Measurements from ENCODE around the gene CD109. TPM values are rescaled to one million over a fixed set of nuclear protein-coding genes. Genes with fewer than 3 reads are reported as not detected.

Gene CD109
- total RNA-seq, 1 experiment from 2014 or later = 46.1 TPM

DNA sequence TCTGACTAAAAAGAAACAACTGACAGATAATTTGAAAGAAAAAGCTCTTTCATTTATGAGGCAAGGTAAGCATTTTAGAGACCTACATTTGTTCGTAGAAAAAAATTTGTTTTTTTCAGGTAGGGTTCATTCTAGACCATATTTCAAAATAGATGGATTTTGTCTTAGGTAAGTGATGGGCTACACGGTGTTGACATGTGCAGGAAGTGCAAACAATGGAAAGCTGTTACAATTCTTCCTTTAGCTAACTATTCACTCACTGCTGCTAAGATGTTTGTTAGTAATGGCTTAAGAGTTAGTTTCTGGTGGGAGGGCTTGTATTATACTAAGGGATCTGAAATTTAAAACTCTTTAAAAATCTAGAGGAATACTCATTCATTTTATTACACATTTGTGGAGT lies 96.7 kb downstream of the CD109 start:
- POLR2A ChIA-PET = no interaction called here
- in situ Hi-C loops (cut with HindIII; ENCODE audit: low pct_unique_long_range_greater_than_20kb, low sequenced_read_pairs) (no loop called here), intact Hi-C loops (cut with micrococcal nuclease; ENCODE audit: unreplicated experiment) (no loop called here)
- peaks cover 3% of the 10 kb centered on the region; the same call in 1 of the 2 replicates for H3K4me1 ChIP-seq (ENCODE audit: control insufficient read depth, insufficient read depth, low read length)
- ATAC-seq (no peak), DNase-seq (ENCODE audit: low read depth, low spot score) (no peak)
- H3K9me3 ChIP-seq (ENCODE audit: control insufficient read depth, insufficient read depth, low read depth, low read length) = no peaks in the 10 kb centered on the region
- no peaks in the 10 kb centered on the region for H3K27me3 ChIP-seq (ENCODE audit: control insufficient read depth, insufficient read depth, low read length)
- CTCF ChIA-PET = no interaction called here
- BruUV-seq (replicated peaks) = no TSS peak
- H3K27ac ChIP-seq (ENCODE audit: low read length) = no peak overlapping the region
- no peak overlapping the region for H3K4me3 ChIP-seq (ENCODE audit: low read depth in 2 of 2, low read length in 2 of 2)
- TF ChIP-seq, protein P1, sequence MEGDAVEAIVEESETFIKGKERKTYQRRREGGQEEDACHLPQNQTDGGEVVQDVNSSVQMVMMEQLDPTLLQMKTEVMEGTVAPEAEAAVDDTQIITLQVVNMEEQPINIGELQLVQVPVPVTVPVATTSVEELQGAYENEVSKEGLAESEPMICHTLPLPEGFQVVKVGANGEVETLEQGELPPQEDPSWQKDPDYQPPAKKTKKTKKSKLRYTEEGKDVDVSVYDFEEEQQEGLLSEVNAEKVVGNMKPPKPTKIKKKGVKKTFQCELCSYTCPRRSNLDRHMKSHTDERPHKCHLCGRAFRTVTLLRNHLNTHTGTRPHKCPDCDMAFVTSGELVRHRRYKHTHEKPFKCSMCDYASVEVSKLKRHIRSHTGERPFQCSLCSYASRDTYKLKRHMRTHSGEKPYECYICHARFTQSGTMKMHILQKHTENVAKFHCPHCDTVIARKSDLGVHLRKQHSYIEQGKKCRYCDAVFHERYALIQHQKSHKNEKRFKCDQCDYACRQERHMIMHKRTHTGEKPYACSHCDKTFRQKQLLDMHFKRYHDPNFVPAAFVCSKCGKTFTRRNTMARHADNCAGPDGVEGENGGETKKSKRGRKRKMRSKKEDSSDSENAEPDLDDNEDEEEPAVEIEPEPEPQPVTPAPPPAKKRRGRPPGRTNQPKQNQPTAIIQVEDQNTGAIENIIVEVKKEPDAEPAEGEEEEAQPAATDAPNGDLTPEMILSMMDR (IDR thresholded peaks at IDR 0.05) = no peak
- TF ChIP-seq, protein P2, sequence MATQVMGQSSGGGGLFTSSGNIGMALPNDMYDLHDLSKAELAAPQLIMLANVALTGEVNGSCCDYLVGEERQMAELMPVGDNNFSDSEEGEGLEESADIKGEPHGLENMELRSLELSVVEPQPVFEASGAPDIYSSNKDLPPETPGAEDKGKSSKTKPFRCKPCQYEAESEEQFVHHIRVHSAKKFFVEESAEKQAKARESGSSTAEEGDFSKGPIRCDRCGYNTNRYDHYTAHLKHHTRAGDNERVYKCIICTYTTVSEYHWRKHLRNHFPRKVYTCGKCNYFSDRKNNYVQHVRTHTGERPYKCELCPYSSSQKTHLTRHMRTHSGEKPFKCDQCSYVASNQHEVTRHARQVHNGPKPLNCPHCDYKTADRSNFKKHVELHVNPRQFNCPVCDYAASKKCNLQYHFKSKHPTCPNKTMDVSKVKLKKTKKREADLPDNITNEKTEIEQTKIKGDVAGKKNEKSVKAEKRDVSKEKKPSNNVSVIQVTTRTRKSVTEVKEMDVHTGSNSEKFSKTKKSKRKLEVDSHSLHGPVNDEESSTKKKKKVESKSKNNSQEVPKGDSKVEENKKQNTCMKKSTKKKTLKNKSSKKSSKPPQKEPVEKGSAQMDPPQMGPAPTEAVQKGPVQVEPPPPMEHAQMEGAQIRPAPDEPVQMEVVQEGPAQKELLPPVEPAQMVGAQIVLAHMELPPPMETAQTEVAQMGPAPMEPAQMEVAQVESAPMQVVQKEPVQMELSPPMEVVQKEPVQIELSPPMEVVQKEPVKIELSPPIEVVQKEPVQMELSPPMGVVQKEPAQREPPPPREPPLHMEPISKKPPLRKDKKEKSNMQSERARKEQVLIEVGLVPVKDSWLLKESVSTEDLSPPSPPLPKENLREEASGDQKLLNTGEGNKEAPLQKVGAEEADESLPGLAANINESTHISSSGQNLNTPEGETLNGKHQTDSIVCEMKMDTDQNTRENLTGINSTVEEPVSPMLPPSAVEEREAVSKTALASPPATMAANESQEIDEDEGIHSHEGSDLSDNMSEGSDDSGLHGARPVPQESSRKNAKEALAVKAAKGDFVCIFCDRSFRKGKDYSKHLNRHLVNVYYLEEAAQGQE (IDR thresholded peaks at IDR 0.05; ENCODE audit: insufficient read depth in 1 of 2, low read depth in 2 of 2, low read length in 1 of 2) = no peak
- TF ChIP-seq TCF7L2 (IDR thresholded peaks at IDR 0.05; ENCODE audit: low read depth, low read length) = no peak
- TF ChIP-seq POLR2AphosphoS5 (IDR thresholded peaks at IDR 0.05; ENCODE audit: low read depth, low read length) = no peak
- TF ChIP-seq SIN3A (IDR thresholded peaks at IDR 0.05; ENCODE audit: borderline replicate concordance, insufficient read depth, low read depth, low read length) = no peak
- 0 out of 2 replicates have a peak, but pooled peaks cover 2% of the 10 kb centered on the region for H3K36me3 ChIP-seq (ENCODE audit: control insufficient read depth, insufficient read depth, low read length)

DNA sequence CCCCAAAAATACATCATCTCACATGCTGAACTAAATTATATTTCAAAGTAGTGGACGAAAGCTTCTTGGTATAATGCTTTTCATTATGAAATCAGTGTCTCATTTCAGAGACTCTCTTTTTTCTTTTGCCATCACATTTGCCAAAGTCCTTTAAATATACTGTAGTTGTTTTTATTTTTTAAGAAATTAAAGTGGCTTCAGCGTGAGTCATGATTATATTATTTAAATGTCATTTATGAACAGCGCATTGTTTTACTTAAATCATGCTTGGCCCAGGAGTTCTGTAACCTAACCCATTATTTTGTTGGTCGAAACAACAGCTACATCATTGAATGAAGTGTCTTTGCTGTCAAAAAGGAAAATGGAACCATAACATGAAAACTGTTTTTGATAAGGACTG lies 100.9 kb downstream of the CD109 start:
- BruUV-seq (replicated peaks) = no TSS peak
- Histone ChIP-seq H3K9me3 (ENCODE audit: control insufficient read depth, insufficient read depth, low read depth, low read length) (no peaks in the 10 kb centered on the region), H3K36me3 (ENCODE audit: control insufficient read depth, insufficient read depth, low read length) (no peaks in the 10 kb centered on the region), H3K27ac (ENCODE audit: low read length) (no peak overlapping the region), H3K4me3 (ENCODE audit: low read depth in 2 of 2, low read length in 2 of 2) (no peak overlapping the region), H3K27me3 (ENCODE audit: control insufficient read depth, insufficient read depth, low read length) (no peaks in the 10 kb centered on the region), H3K4me1 (ENCODE audit: control insufficient read depth, insufficient read depth, low read length) (no peaks in the 10 kb centered on the region)
- in situ Hi-C loops (cut with HindIII; ENCODE audit: low pct_unique_long_range_greater_than_20kb, low sequenced_read_pairs) (no loop called here), intact Hi-C loops (cut with micrococcal nuclease; ENCODE audit: unreplicated experiment) (no loop called here)
- ATAC-seq = no peak
- ChIA-PET CTCF (no interaction called here), POLR2A (no interaction called here)
- no peak for DNase-seq (ENCODE audit: low read depth, low spot score)
- no peak for TF ChIP-seq SIN3A (IDR thresholded peaks at IDR 0.05; ENCODE audit: borderline replicate concordance, insufficient read depth, low read depth, low read length)
- no peak for TF ChIP-seq POLR2AphosphoS5 (IDR thresholded peaks at IDR 0.05; ENCODE audit: low read depth, low read length)
- no peak for TF ChIP-seq TCF7L2 (IDR thresholded peaks at IDR 0.05; ENCODE audit: low read depth, low read length)
- TF ChIP-seq, protein P2 (IDR thresholded peaks at IDR 0.05; ENCODE audit: insufficient read depth in 1 of 2, low read depth in 2 of 2, low read length in 1 of 2) = no peak
- TF ChIP-seq, protein P1 (IDR thresholded peaks at IDR 0.05) = no peak

All from Panc1 (cell line).